Fibroblast of lung (primary cell): ENCODE measurements around the gene CC2D2A.

Source experiments
- EZH2 ChIP-seq: IDR thresholded peaks from 2 replicates; pipeline ENCODE4 v1.5.1; 2012; ENCODE audit warnings: low read length, control low read depth, mild to moderate bottlenecking; ENCODE audit errors: missing control alignments
- TF ChIP-seq, protein P1 (sequence below), 2 donors: IDR thresholded peaks in 1 of 2; conservative IDR thresholded peaks in 1 of 2; 1 replicate in 1 of 2; 2 replicates in 1 of 2; pipeline ENCODE4 v1.5.1; 2011 to 2012; ENCODE audit warnings: low read length in 2 of 2, control low read depth in 1 of 2, inconsistent platforms in 1 of 2, low read depth in 1 of 2, mild to moderate bottlenecking in 1 of 2

GRCh38 chr4:15544248-15544729, 74.6 kb downstream of the CC2D2A start:
- TF ChIP-seq, protein P1, sequence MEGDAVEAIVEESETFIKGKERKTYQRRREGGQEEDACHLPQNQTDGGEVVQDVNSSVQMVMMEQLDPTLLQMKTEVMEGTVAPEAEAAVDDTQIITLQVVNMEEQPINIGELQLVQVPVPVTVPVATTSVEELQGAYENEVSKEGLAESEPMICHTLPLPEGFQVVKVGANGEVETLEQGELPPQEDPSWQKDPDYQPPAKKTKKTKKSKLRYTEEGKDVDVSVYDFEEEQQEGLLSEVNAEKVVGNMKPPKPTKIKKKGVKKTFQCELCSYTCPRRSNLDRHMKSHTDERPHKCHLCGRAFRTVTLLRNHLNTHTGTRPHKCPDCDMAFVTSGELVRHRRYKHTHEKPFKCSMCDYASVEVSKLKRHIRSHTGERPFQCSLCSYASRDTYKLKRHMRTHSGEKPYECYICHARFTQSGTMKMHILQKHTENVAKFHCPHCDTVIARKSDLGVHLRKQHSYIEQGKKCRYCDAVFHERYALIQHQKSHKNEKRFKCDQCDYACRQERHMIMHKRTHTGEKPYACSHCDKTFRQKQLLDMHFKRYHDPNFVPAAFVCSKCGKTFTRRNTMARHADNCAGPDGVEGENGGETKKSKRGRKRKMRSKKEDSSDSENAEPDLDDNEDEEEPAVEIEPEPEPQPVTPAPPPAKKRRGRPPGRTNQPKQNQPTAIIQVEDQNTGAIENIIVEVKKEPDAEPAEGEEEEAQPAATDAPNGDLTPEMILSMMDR (conservative IDR thresholded peaks at IDR 0.05 in 1 of 2, IDR thresholded peaks at IDR 0.05 in 1 of 2; ENCODE audit: low read depth in 1 of 2, low read length in 2 of 2): no peak
- no peak for TF ChIP-seq EZH2
